Mucosa of rectum (tissue), 2 donors: ENCODE data around the gene CRYBG2.

Source experiments
- H3K27ac ChIP-seq, 2 donors: one replicate each; pipeline ENCODE4 v1.7.0; 2013; ENCODE audit warnings: inconsistent platforms in 2 of 2, low read depth in 2 of 2, low read length in 2 of 2
- H3K27me3 ChIP-seq, 2 donors: one replicate each; pipeline ENCODE4 v1.7.0; 2013; ENCODE audit warnings: low read length in 2 of 2; ENCODE audit not compliant: control insufficient read depth in 2 of 2, insufficient read depth in 2 of 2
- H3K36me3 ChIP-seq, 2 donors: one replicate each; pipeline ENCODE4 v1.7.0; 2013; ENCODE audit warnings: low read length in 2 of 2; ENCODE audit not compliant: control insufficient read depth in 2 of 2, insufficient read depth in 2 of 2
- H3K4me1 ChIP-seq, 2 donors: one replicate each; pipeline ENCODE4 v1.7.0; 2013; ENCODE audit warnings: low read length in 2 of 2, mild to moderate bottlenecking in 1 of 2; ENCODE audit not compliant: control insufficient read depth in 2 of 2, insufficient read depth in 2 of 2
- H3K4me3 ChIP-seq, 2 donors: one replicate each; pipeline ENCODE4 v1.7.0; 2013; ENCODE audit warnings: low read length in 2 of 2
- H3K9ac ChIP-seq, 2 donors: one replicate each; pipeline ENCODE4 v1.7.0; 2013; ENCODE audit warnings: low read length in 2 of 2, low read depth in 1 of 2, mild to moderate bottlenecking in 1 of 2
- H3K9me3 ChIP-seq, 2 donors: one replicate each; pipeline ENCODE4 v1.7.0; 2013; ENCODE audit warnings: low read length in 2 of 2; ENCODE audit not compliant: control insufficient read depth in 2 of 2
- donor health status: healthy.
- donor health status: Normal muscosa, but diverticular disease.

The CRYBG2 gene

DNA sequence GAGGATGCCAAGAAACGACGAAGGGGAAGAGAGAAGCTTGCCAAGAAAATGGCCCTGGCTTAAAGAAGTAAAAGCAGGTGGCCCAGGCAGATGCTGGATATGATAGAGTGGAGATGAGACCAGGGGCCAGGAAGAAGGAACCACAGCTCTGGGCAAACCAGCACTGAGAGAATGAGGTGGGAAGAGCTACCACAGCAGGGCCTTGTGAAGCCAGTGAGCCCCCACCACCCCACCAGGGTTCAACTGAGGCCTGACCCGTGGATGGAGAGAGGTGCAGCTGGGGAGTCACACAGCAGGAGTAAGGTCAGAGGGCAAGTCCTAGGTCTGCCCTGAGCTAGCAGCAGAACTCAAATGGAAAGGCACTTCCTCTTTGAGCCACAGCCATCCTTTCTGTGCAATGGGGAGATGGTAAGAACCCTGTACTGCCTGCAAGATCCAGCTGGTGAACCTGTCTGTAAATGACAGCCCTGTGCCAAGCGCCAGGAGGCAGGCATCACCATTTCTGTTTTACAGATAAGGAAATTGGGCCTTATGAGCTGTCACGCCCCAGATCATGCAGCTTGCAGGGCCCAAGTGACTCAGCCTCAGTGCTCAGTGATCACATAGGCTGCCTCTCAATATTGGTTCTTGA is 65.5 kb downstream of the CRYBG2 start:
- Histone ChIP-seq H3K36me3 (peaks cover 0 to under 1% of the 10 kb centered on the region in 2 donors), H3K9me3 (no peaks in the 10 kb centered on the region), H3K27me3 (no peaks in the 10 kb centered on the region), H3K9ac (no peak overlapping the region), H3K27ac (peak overlapping the region; percentile 63 to 85), H3K4me1 (peaks cover 51 to 62% of the 10 kb centered on the region in 2 donors), H3K4me3 (no peak overlapping the region)

- H3K27ac ChIP-seq, result peak overlapping the region; percentile 63 to 85
- H3K27me3 ChIP-seq, result no peaks in the 10 kb centered on the region
- no peaks in the 10 kb centered on the region for H3K9me3 ChIP-seq
- peaks cover 55 to 64% of the 10 kb centered on the region in 2 donors for H3K4me1 ChIP-seq
- no peak overlapping the region for H3K4me3 ChIP-seq
- no peak overlapping the region for H3K9ac ChIP-seq
- H3K36me3 ChIP-seq, result peaks cover 0 to 3% of the 10 kb centered on the region in 2 donors
These were observed 66.1 kb downstream of the CRYBG2 start for GRCh38 chr1:26287811-26288210.

GRCh38 chr1:26287033-26287711 is 66.8 kb downstream of the CRYBG2 start:
- peak overlapping the region; percentile 63 to 85 for H3K27ac ChIP-seq
- no peak overlapping the region for H3K4me3 ChIP-seq
- no peaks in the 10 kb centered on the region for H3K9me3 ChIP-seq

DNA sequence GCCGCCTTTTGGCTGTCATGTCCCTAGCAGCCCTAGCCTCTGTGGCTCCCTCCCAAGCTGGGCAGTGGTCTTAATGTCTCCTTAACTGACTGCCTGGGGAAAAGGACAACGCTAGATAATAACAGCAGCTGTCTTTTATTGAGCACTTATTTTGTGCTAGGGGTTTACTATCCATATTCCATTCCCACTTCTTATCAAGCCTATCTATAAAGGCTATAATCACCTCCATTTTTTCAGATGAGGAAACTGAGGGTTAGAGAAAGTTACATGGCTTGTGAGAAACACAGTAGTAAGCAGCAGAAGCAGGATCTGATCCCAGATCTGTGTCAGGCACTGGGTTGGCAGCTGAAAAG is 67.9 kb downstream of the CRYBG2 start:
- peak overlapping the region; percentile 8 to 64 for H3K27ac ChIP-seq
- H3K4me1 ChIP-seq, result peaks cover 69 to 71% of the 10 kb centered on the region in 2 donors

More at GRCh38 chr1:26287033-26287711, 66.8 kb downstream of the CRYBG2 start:
- Histone ChIP-seq H3K36me3 (peaks cover 0 to 3% of the 10 kb centered on the region in 2 donors), H3K4me1 (peaks cover 60 to 66% of the 10 kb centered on the region in 2 donors), H3K9ac (peak overlapping the region in 1 of 2 donors; percentile 56), H3K27me3 (no peaks in the 10 kb centered on the region)

GRCh38 chr1:26285366-26286063 is 68.4 kb downstream of the CRYBG2 start:
- peak overlapping the region in 1 of 2 donors; percentile 21 for H3K9ac ChIP-seq

More for the DNA sequence above, 67.9 kb downstream of the CRYBG2 start:
- Histone ChIP-seq H3K4me3 (no peak overlapping the region), H3K9ac (no peak overlapping the region), H3K9me3 (no peaks in the 10 kb centered on the region), H3K36me3 (peaks cover 9 to 10% of the 10 kb centered on the region in 2 donors), H3K27me3 (no peaks in the 10 kb centered on the region)

DNA sequence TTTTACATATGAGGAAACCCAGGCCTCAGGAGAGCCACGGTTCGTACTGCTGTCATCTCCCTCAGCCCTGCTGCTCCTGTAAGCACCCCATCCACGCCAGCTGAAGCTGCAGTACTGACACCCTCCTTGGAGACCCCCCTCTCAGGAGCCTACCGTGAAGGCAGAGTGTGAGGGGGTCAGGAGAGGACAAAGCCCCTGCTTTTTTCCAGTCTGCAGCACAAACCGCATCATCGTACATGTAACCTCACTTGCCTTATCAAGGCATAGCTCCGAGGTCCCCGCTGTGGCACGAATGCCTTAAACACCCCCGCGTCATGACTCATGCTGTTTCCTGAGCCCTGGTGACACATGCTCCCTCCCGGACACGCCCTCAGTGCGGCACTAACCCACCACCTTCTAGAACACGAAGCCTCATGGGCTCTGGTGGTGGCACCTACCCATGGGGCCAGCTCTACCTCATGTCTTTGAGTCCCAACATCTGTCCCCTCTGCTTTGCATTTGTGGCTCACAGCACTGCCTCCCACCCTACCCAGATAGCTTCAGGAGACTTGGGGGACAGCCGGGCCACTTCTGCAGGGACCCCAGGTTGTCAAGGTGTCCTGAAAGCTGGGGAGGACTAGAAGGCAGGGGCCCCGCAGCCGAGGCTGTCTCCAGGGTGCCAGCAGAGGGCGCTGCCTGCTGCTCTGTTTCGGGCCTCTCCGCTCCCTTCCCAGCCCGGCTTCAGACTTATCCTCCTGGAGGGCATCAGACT is 69.2 kb downstream of the CRYBG2 start:
- H3K9ac ChIP-seq, result peak overlapping the region; percentile 21 to 34
- H3K27ac ChIP-seq, result peak overlapping the region; percentile 58 to 64
- H3K4me1 ChIP-seq, result peaks cover 63 to 66% of the 10 kb centered on the region in 2 donors
- peaks cover 11 to 12% of the 10 kb centered on the region in 2 donors for H3K36me3 ChIP-seq
- H3K27me3 ChIP-seq, result no peaks in the 10 kb centered on the region
- H3K9me3 ChIP-seq, result no peaks in the 10 kb centered on the region
- no peak overlapping the region for H3K4me3 ChIP-seq

More at GRCh38 chr1:26285366-26286063, 68.4 kb downstream of the CRYBG2 start:
- peak overlapping the region; percentile 8 to 64 for H3K27ac ChIP-seq
- no peaks in the 10 kb centered on the region for H3K9me3 ChIP-seq
- H3K4me3 ChIP-seq, result no peak overlapping the region
- peaks cover 11 to 12% of the 10 kb centered on the region in 2 donors for H3K36me3 ChIP-seq
- H3K4me1 ChIP-seq, result peaks cover 70 to 71% of the 10 kb centered on the region in 2 donors
- H3K27me3 ChIP-seq, result no peaks in the 10 kb centered on the region

DNA sequence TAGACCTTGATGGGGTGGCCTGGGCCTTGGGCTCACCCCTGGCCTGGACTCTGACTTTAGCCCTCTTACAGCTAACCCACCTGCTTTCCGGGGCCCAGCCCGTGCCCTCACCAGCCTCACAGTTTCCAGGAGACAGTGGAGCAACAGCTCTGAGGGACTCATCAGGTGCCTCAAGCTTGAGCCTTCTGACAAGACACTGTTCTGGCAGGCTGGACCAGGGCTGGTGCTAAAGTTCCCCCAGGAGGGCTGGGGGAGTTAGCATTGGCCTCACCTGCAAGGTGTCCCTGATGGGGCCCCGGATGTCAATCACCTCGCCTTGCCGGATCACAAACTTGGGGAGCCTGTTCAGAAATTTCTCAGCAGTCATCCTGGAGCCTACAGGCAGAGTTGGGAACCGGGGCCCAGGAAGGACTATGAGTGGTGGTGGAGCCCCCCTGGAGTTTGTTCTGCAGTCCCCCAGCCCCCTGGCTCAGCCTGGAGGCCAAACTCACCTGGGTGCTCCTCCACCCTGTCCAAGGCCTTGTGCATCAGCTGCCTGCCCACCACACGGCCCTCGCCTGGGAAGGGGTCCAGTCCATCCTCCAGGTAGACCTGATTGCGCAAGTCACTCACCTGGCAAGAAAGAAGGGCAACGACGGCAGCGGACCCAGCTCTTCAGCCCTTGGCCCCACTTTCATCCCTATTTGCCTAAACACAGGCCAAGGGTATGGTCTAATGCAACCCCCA is 69.9 kb downstream of the CRYBG2 start:
- peak overlapping the region; percentile 1 to 64 for H3K27ac ChIP-seq
- no peak overlapping the region for H3K4me3 ChIP-seq
- H3K27me3 ChIP-seq, result no peaks in the 10 kb centered on the region
- peak overlapping the region; percentile 21 to 34 for H3K9ac ChIP-seq
- H3K4me1 ChIP-seq, result peaks cover 62 to 65% of the 10 kb centered on the region in 2 donors
- H3K9me3 ChIP-seq, result no peaks in the 10 kb centered on the region
- H3K36me3 ChIP-seq, result peaks cover 11 to 12% of the 10 kb centered on the region in 2 donors

DNA sequence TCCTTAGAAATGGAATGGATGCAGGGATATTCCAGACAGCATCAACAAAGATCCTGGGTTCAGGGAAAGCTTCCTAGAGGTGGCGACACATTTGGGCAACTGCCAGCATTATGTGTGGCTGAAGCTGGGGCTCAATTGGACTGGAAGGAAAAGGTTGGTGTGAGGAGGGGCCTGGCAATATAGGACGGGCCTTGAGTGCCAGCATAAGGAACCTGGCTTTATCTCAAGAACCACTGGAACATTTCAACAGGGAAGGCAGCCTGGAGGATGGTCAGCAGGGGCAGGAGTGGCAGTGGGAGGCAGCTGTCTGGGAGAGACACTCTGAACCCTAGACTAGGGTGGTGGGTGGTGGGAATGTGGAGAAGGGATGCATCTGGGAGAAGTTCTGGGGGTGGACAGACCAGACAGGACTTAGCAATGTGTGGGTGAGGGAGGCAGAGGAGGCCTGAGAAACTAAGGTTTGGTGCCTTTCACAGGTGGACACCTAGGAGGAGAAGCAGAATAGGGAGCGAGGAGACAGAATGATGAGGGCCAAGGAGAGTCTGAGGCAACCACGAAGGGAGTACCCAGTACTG is 70.6 kb downstream of the CRYBG2 start:
- no peak overlapping the region for H3K9ac ChIP-seq
- H3K27ac ChIP-seq, result peak overlapping the region; percentile 14 to 32
- peaks cover 62 to 63% of the 10 kb centered on the region in 2 donors for H3K4me1 ChIP-seq
- no peaks in the 10 kb centered on the region for H3K27me3 ChIP-seq
- no peak overlapping the region for H3K4me3 ChIP-seq
- H3K36me3 ChIP-seq, result peaks cover 11 to 12% of the 10 kb centered on the region in 2 donors
- no peaks in the 10 kb centered on the region for H3K9me3 ChIP-seq

DNA sequence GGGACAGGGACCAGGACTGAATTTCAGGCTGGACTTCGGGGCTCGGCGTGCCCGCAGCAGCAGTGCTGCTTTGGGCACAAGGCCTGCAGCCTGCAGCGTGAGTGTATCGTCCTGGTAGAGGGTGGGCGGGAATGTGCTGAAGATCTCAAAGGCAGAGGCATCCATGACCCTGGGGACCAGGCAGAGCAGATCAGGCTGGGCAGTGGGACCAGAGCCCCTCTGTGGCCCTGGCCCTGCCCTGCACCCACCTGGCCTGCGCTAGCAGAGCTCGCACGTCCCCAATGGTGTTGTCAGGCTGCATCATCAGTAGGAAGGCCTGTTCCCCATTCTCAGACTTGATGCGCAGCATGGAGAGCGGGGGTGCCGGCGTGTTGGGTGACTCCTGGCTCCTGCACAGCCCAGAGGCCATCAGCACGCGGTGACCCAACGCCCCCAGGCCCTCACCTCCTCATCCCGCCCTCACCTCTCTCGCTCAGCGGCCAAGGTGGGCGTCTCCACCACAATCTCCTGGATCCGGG is 71.5 kb downstream of the CRYBG2 start:
- peak overlapping the region in 1 of 2 donors; percentile 16 for H3K27ac ChIP-seq
- no peaks in the 10 kb centered on the region for H3K27me3 ChIP-seq
- H3K9me3 ChIP-seq, result no peaks in the 10 kb centered on the region
- no peak overlapping the region for H3K4me3 ChIP-seq
- H3K9ac ChIP-seq, result no peak overlapping the region
- H3K4me1 ChIP-seq, result peaks cover 65 to 67% of the 10 kb centered on the region in 2 donors
- H3K36me3 ChIP-seq, result peaks cover 11 to 12% of the 10 kb centered on the region in 2 donors
